Measurements from ENCODE around the gene TSACC. TPM values are rescaled to one million over a fixed set of nuclear protein-coding genes. Genes with fewer than 3 reads are reported as not detected.

Gene TSACC
- total RNA-seq, 1 experiment from 2014 or later = 3.6 TPM

DNA sequence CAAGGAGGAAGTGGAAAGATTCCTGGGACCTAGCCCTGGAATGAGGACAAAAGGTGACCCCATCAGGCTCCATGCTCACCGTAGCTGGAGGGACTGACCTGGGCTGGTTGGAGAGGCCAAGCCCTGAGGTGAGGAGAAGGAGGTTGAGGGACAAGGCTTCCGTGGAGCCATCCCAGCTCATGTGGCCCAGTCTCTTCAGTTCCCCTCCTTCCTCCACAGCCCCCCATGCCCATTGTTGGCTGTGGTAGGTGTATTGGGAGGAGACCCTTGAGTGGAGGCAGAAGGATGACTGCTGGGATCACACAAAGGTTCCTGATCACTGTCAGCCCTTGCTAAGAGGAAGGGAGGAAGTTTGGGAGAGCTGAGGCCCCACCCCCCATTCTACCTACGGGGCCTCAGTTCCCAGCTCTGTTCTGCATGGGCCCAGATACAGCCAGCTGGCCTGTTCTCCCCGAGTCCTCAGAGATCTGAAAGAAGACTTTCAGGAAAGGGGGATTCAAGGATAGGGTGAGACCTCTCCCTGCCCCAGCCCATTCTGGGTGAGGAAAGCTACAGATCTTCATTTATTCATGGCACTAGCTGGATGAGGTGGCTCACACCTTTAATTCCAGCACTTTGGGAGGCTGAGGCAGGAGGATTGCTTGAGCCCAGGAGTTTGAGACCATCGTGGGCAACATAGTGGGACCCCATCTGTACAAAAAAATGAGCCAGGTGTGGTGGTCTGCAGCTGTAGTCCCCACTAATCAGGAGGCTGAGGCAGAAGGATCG lies 48.0 kb downstream of the TSACC start:
- no peak overlapping the region for H3K27ac ChIP-seq (ENCODE audit: low read length)
- ATAC-seq = no peak
- CTCF ChIA-PET = interaction anchor here (0.5 to 2.3 kb wide), 32 partner anchors 10 to 333 kb away, joined by 3 to 99 read pairs (median 4); no protein-coding TSS in a partner anchor

DNA sequence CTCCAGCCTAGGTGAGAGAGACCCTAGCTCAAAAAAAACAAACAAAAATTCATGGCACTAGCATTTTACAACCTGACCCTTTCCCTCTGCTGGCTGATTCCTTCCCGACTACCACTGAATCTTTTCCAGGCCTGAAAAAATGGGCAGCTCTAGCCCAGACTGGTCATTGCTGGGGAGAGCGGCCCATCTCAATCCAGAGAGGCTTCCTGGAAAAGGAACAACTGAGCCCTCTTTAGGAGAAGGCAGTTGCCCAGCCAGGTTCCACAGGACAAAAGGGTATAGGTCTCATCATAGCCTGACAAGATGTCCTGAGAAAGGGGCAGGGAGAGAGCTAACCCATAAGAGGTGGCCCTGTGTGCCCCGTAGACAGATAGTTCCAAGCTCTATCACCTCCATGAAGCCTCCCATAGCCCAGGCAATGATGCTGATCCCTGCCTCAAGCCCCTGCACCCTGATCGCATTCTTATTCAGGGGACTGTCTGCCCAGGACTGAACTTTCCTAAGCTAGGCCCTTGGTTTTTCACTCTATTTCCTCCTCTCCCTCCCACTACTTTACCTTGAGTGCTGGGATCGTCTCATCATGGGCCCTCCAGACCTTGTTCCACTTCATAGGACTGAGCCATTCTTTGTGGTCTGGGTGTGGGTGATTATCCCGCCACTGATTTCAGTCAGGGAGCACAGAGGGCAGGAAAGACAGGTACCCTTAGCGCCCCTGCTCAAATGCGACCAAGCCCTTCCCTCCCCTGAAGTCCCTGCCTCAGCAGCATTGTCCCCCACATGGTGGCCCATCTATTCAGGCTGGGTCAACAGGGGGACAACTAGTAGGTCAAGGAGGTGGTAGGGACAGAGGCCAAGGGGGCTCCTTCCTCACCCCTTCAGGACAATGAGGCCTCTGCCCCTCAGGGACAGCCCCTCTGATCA lies 48.9 kb downstream of the TSACC start:
- Histone ChIP-seq H3K9me3 (ENCODE audit: control insufficient read depth, insufficient read depth, low read depth, low read length) (no peaks in the 10 kb centered on the region), H3K4me1 (ENCODE audit: control insufficient read depth, insufficient read depth, low read length) (no peaks in the 10 kb centered on the region), H3K27me3 (ENCODE audit: control insufficient read depth, insufficient read depth, low read length) (no peaks in the 10 kb centered on the region), H3K4me3 (ENCODE audit: low read depth in 2 of 2, low read length in 2 of 2) (no peak overlapping the region), H3K27ac (ENCODE audit: low read length) (no peak overlapping the region), H3K36me3 (ENCODE audit: control insufficient read depth, insufficient read depth, low read length) (no peaks in the 10 kb centered on the region)
- intact Hi-C loops (cut with micrococcal nuclease; ENCODE audit: unreplicated experiment) = no loop called here
- DNase-seq (ENCODE audit: low read depth, low spot score) (no peak), ATAC-seq (no peak)
- in situ Hi-C loops (cut with HindIII; ENCODE audit: low pct_unique_long_range_greater_than_20kb, low sequenced_read_pairs) = no loop called here
- CTCF ChIA-PET = interaction anchor here (1.9 to 2.3 kb wide), 2 partner anchors 59 to 61 kb away, joined by 9 to 99 read pairs; no protein-coding TSS in a partner anchor
- BruUV-seq (replicated peaks) = no TSS peak
- POLR2A ChIA-PET = no interaction called here
- TF ChIP-seq, protein P1, sequence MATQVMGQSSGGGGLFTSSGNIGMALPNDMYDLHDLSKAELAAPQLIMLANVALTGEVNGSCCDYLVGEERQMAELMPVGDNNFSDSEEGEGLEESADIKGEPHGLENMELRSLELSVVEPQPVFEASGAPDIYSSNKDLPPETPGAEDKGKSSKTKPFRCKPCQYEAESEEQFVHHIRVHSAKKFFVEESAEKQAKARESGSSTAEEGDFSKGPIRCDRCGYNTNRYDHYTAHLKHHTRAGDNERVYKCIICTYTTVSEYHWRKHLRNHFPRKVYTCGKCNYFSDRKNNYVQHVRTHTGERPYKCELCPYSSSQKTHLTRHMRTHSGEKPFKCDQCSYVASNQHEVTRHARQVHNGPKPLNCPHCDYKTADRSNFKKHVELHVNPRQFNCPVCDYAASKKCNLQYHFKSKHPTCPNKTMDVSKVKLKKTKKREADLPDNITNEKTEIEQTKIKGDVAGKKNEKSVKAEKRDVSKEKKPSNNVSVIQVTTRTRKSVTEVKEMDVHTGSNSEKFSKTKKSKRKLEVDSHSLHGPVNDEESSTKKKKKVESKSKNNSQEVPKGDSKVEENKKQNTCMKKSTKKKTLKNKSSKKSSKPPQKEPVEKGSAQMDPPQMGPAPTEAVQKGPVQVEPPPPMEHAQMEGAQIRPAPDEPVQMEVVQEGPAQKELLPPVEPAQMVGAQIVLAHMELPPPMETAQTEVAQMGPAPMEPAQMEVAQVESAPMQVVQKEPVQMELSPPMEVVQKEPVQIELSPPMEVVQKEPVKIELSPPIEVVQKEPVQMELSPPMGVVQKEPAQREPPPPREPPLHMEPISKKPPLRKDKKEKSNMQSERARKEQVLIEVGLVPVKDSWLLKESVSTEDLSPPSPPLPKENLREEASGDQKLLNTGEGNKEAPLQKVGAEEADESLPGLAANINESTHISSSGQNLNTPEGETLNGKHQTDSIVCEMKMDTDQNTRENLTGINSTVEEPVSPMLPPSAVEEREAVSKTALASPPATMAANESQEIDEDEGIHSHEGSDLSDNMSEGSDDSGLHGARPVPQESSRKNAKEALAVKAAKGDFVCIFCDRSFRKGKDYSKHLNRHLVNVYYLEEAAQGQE (IDR thresholded peaks at IDR 0.05; ENCODE audit: insufficient read depth in 1 of 2, low read depth in 2 of 2, low read length in 1 of 2) = no peak
- TF ChIP-seq SIN3A (IDR thresholded peaks at IDR 0.05; ENCODE audit: borderline replicate concordance, insufficient read depth, low read depth, low read length) = no peak
- TF ChIP-seq, protein P2, sequence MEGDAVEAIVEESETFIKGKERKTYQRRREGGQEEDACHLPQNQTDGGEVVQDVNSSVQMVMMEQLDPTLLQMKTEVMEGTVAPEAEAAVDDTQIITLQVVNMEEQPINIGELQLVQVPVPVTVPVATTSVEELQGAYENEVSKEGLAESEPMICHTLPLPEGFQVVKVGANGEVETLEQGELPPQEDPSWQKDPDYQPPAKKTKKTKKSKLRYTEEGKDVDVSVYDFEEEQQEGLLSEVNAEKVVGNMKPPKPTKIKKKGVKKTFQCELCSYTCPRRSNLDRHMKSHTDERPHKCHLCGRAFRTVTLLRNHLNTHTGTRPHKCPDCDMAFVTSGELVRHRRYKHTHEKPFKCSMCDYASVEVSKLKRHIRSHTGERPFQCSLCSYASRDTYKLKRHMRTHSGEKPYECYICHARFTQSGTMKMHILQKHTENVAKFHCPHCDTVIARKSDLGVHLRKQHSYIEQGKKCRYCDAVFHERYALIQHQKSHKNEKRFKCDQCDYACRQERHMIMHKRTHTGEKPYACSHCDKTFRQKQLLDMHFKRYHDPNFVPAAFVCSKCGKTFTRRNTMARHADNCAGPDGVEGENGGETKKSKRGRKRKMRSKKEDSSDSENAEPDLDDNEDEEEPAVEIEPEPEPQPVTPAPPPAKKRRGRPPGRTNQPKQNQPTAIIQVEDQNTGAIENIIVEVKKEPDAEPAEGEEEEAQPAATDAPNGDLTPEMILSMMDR (IDR thresholded peaks at IDR 0.05) = no peak

More for the DNA sequence above, 48.0 kb downstream of the TSACC start:
- DNase-seq (ENCODE audit: low read depth, low spot score) = no peak
- Histone ChIP-seq H3K4me1 (ENCODE audit: control insufficient read depth, insufficient read depth, low read length) (no peaks in the 10 kb centered on the region), H3K36me3 (ENCODE audit: control insufficient read depth, insufficient read depth, low read length) (no peaks in the 10 kb centered on the region), H3K9me3 (ENCODE audit: control insufficient read depth, insufficient read depth, low read depth, low read length) (no peaks in the 10 kb centered on the region), H3K27me3 (ENCODE audit: control insufficient read depth, insufficient read depth, low read length) (no peaks in the 10 kb centered on the region), H3K4me3 (ENCODE audit: low read depth in 2 of 2, low read length in 2 of 2) (no peak overlapping the region)
- POLR2A ChIA-PET = interaction anchor here (0.6 kb wide), 1 partner anchor 10 kb away, joined by 6 read pairs; no protein-coding TSS in a partner anchor
- TF ChIP-seq TCF7L2 (IDR thresholded peaks at IDR 0.05; ENCODE audit: low read depth, low read length) (no peak), POLR2AphosphoS5 (IDR thresholded peaks at IDR 0.05; ENCODE audit: low read depth, low read length) (no peak), SIN3A (IDR thresholded peaks at IDR 0.05; ENCODE audit: borderline replicate concordance, insufficient read depth, low read depth, low read length) (no peak)
- TF ChIP-seq, protein P1 (IDR thresholded peaks at IDR 0.05; ENCODE audit: insufficient read depth in 1 of 2, low read depth in 2 of 2, low read length in 1 of 2) = no peak
- TF ChIP-seq, protein P2 (IDR thresholded peaks at IDR 0.05) = no peak
- intact Hi-C loops (cut with micrococcal nuclease; ENCODE audit: unreplicated experiment) (no loop called here), in situ Hi-C loops (cut with HindIII; ENCODE audit: low pct_unique_long_range_greater_than_20kb, low sequenced_read_pairs) (no loop called here)
- BruUV-seq (replicated peaks) = no TSS peak

Data from Panc1 (cell line).